ENCODE results near the gene CTRB1.
"Not testable (repeated sequence)": the region's sequence is repeated elsewhere in the genome, so short reads cannot be mapped to it uniquely, and the experiment has no call there.

Gene CTRB1

GRCh38 chr16:75242436-75243078 is 23.8 kb downstream of the CTRB1 start:
- DNase-seq = not testable (repeated sequence)

GRCh38 chr16:75243667-75244224 is 25.0 kb downstream of the CTRB1 start:
- no peak for DNase-seq

GRCh38 chr16:75244225-75244809 is 25.5 kb downstream of the CTRB1 start:
- DNase-seq = no peak

- peak in 1 of 2 experiments; percentile 94 for DNase-seq
Measured at GRCh38 chr16:75244844-75245758, 26.3 kb downstream of the CTRB1 start.

- no peak for DNase-seq
Measured at GRCh38 chr16:75246504-75247205, 27.9 kb downstream of the CTRB1 start.

- DNase-seq = no peak
Measured at GRCh38 chr16:75247249-75247648, 28.5 kb downstream of the CTRB1 start.

GRCh38 chr16:75248142-75248535 is 29.4 kb downstream of the CTRB1 start:
- DNase-seq = no peak

GRCh38 chr16:75248536-75249380 is 30.0 kb downstream of the CTRB1 start:
- no peak for DNase-seq

- no peak for DNase-seq
Measured at GRCh38 chr16:75249441-75249840, 30.7 kb downstream of the CTRB1 start.

GRCh38 chr16:75250089-75250808 is 31.5 kb downstream of the CTRB1 start:
- no peak for DNase-seq

- DNase-seq = no peak
Measured at GRCh38 chr16:75250809-75251279, 32.1 kb downstream of the CTRB1 start.

- DNase-seq = peak; percentile 73 to 86
Measured at GRCh38 chr16:75251280-75252048, 32.7 kb downstream of the CTRB1 start, which contains the start of gene BCAR1. BCAR1 (minus strand) TSS chr16:75251624; CDS start chr16:75251482, 142 bp downstream.

GRCh38 chr16:75252049-75252864 is 33.5 kb downstream of the CTRB1 start:
- no peak for DNase-seq

GRCh38 chr16:75252946-75253911 is 34.4 kb downstream of the CTRB1 start:
- DNase-seq = no peak

- DNase-seq = no peak
Measured at GRCh38 chr16:75254359-75254837, 35.6 kb downstream of the CTRB1 start.

- DNase-seq = no peak
Measured at GRCh38 chr16:75256059-75256571, 37.3 kb downstream of the CTRB1 start.

GRCh38 chr16:75256696-75257343 is 38.0 kb downstream of the CTRB1 start:
- peak; percentile 73 to 86 for DNase-seq
